ENCODE measurements around the gene MDM2.
"Not testable (repeated sequence)": the region's sequence is repeated elsewhere in the genome, so short reads cannot be mapped to it uniquely, and the experiment has no call there.

The MDM2 gene

GRCh38 chr12:68827895-68828671 is 20.1 kb downstream of the MDM2 start:
- H3K27ac ChIP-seq (ENCODE audit: low read depth, low read length), result no peak overlapping the region
- H3K27me3 ChIP-seq (ENCODE audit: control insufficient read depth, insufficient read depth, low read length), result no peaks in the 10 kb centered on the region
- no peak overlapping the region for H3K9ac ChIP-seq (ENCODE audit: low read length)
- H3K4me1 ChIP-seq (ENCODE audit: control insufficient read depth, insufficient read depth, low read length), result no peaks in the 10 kb centered on the region
- H3K36me3 ChIP-seq (ENCODE audit: control insufficient read depth, insufficient read depth, low read length), result peaks cover 15% of the 10 kb centered on the region
- H3K4me3 ChIP-seq (ENCODE audit: low read length), result no peak overlapping the region

GRCh38 chr12:68828672-68829068 is 20.7 kb downstream of the MDM2 start:
- Histone ChIP-seq H3K27me3 (ENCODE audit: control insufficient read depth, insufficient read depth, low read length) (no peaks in the 10 kb centered on the region), H3K27ac (ENCODE audit: low read depth, low read length) (no peak overlapping the region), H3K36me3 (ENCODE audit: control insufficient read depth, insufficient read depth, low read length) (peaks cover 14% of the 10 kb centered on the region), H3K9ac (ENCODE audit: low read length) (no peak overlapping the region), H3K4me1 (ENCODE audit: control insufficient read depth, insufficient read depth, low read length) (no peaks in the 10 kb centered on the region), H3K4me3 (ENCODE audit: low read length) (no peak overlapping the region)

- no peak overlapping the region for H3K27ac ChIP-seq (ENCODE audit: low read depth, low read length)
- H3K4me1 ChIP-seq (ENCODE audit: control insufficient read depth, insufficient read depth, low read length), result no peaks in the 10 kb centered on the region
- no peaks in the 10 kb centered on the region for H3K27me3 ChIP-seq (ENCODE audit: control insufficient read depth, insufficient read depth, low read length)
- no peak overlapping the region for H3K4me3 ChIP-seq (ENCODE audit: low read length)
- no peak overlapping the region for H3K9ac ChIP-seq (ENCODE audit: low read length)
- peaks cover 5% of the 10 kb centered on the region for H3K36me3 ChIP-seq (ENCODE audit: control insufficient read depth, insufficient read depth, low read length)
Observed at GRCh38 chr12:68831272-68831671, 23.3 kb downstream of the MDM2 start.

GRCh38 chr12:68831751-68832503 is 23.9 kb downstream of the MDM2 start:
- Histone ChIP-seq H3K4me3 (ENCODE audit: low read length) (no peak overlapping the region), H3K4me1 (ENCODE audit: control insufficient read depth, insufficient read depth, low read length) (no peaks in the 10 kb centered on the region)

GRCh38 chr12:68832504-68832867 is 24.5 kb downstream of the MDM2 start:
- Histone ChIP-seq H3K27ac (ENCODE audit: low read depth, low read length) (no peak overlapping the region), H3K4me1 (ENCODE audit: control insufficient read depth, insufficient read depth, low read length) (no peaks in the 10 kb centered on the region), H3K4me3 (ENCODE audit: low read length) (no peak overlapping the region), H3K36me3 (ENCODE audit: control insufficient read depth, insufficient read depth, low read length) (peaks cover 7% of the 10 kb centered on the region), H3K9ac (ENCODE audit: low read length) (no peak overlapping the region), H3K27me3 (ENCODE audit: control insufficient read depth, insufficient read depth, low read length) (no peaks in the 10 kb centered on the region)

More at GRCh38 chr12:68831751-68832503, 23.9 kb downstream of the MDM2 start:
- Histone ChIP-seq H3K27ac (ENCODE audit: low read depth, low read length) (no peak overlapping the region), H3K36me3 (ENCODE audit: control insufficient read depth, insufficient read depth, low read length) (peaks cover 7% of the 10 kb centered on the region), H3K27me3 (ENCODE audit: control insufficient read depth, insufficient read depth, low read length) (no peaks in the 10 kb centered on the region), H3K9ac (ENCODE audit: low read length) (no peak overlapping the region)

GRCh38 chr12:68833508-68833907 is 25.5 kb downstream of the MDM2 start:
- Histone ChIP-seq H3K36me3 (ENCODE audit: control insufficient read depth, insufficient read depth, low read length) (peaks cover 13% of the 10 kb centered on the region), H3K27ac (ENCODE audit: low read depth, low read length) (no peak overlapping the region), H3K9ac (ENCODE audit: low read length) (no peak overlapping the region), H3K4me1 (ENCODE audit: control insufficient read depth, insufficient read depth, low read length) (no peaks in the 10 kb centered on the region), H3K27me3 (ENCODE audit: control insufficient read depth, insufficient read depth, low read length) (no peaks in the 10 kb centered on the region), H3K4me3 (ENCODE audit: low read length) (no peak overlapping the region)

- Histone ChIP-seq H3K36me3 (ENCODE audit: control insufficient read depth, insufficient read depth, low read length) (peaks cover 18% of the 10 kb centered on the region), H3K27me3 (ENCODE audit: control insufficient read depth, insufficient read depth, low read length) (no peaks in the 10 kb centered on the region), H3K9ac (ENCODE audit: low read length) (no peak overlapping the region), H3K27ac (ENCODE audit: low read depth, low read length) (no peak overlapping the region), H3K4me1 (ENCODE audit: control insufficient read depth, insufficient read depth, low read length) (no peaks in the 10 kb centered on the region), H3K4me3 (ENCODE audit: low read length) (no peak overlapping the region)
Observed at GRCh38 chr12:68835333-68835908, 27.4 kb downstream of the MDM2 start.

- H3K4me1 ChIP-seq (ENCODE audit: control insufficient read depth, insufficient read depth, low read length), result no peaks in the 10 kb centered on the region
- H3K9ac ChIP-seq (ENCODE audit: low read length), result no peak overlapping the region
- no peak overlapping the region for H3K4me3 ChIP-seq (ENCODE audit: low read length)
- H3K36me3 ChIP-seq (ENCODE audit: control insufficient read depth, insufficient read depth, low read length), result peaks cover 15% of the 10 kb centered on the region
- H3K27ac ChIP-seq (ENCODE audit: low read depth, low read length), result no peak overlapping the region
- H3K27me3 ChIP-seq (ENCODE audit: control insufficient read depth, insufficient read depth, low read length), result no peaks in the 10 kb centered on the region
Observed at GRCh38 chr12:68837215-68837614, 29.2 kb downstream of the MDM2 start.

- H3K27ac ChIP-seq (ENCODE audit: low read depth, low read length), result no peak overlapping the region
- peaks cover 15% of the 10 kb centered on the region for H3K36me3 ChIP-seq (ENCODE audit: control insufficient read depth, insufficient read depth, low read length)
- H3K27me3 ChIP-seq (ENCODE audit: control insufficient read depth, insufficient read depth, low read length), result no peaks in the 10 kb centered on the region
- no peak overlapping the region for H3K9ac ChIP-seq (ENCODE audit: low read length)
- no peaks in the 10 kb centered on the region for H3K4me1 ChIP-seq (ENCODE audit: control insufficient read depth, insufficient read depth, low read length)
- H3K4me3 ChIP-seq (ENCODE audit: low read length), result no peak overlapping the region
Observed at GRCh38 chr12:68838046-68838886, 30.3 kb downstream of the MDM2 start.

GRCh38 chr12:68839183-68840147 is 31.5 kb downstream of the MDM2 start:
- H3K36me3 ChIP-seq (ENCODE audit: control insufficient read depth, insufficient read depth, low read length), result peaks cover 15% of the 10 kb centered on the region
- no peak overlapping the region for H3K9ac ChIP-seq (ENCODE audit: low read length)

GRCh38 chr12:68841175-68841574 is 33.2 kb downstream of the MDM2 start:
- H3K36me3 ChIP-seq (ENCODE audit: control insufficient read depth, insufficient read depth, low read length), result peaks cover 15% of the 10 kb centered on the region
- not testable (repeated sequence) for H3K4me1 ChIP-seq (ENCODE audit: control insufficient read depth, insufficient read depth, low read length); H3K27me3 ChIP-seq (ENCODE audit: control insufficient read depth, insufficient read depth, low read length); H3K27ac ChIP-seq (ENCODE audit: low read depth, low read length); H3K9ac ChIP-seq (ENCODE audit: low read length); H3K4me3 ChIP-seq (ENCODE audit: low read length)

More at GRCh38 chr12:68839183-68840147, 31.5 kb downstream of the MDM2 start:
- Histone ChIP-seq H3K27me3 (ENCODE audit: control insufficient read depth, insufficient read depth, low read length) (no peaks in the 10 kb centered on the region), H3K4me1 (ENCODE audit: control insufficient read depth, insufficient read depth, low read length) (no peaks in the 10 kb centered on the region), H3K4me3 (ENCODE audit: low read length) (no peak overlapping the region), H3K27ac (ENCODE audit: low read depth, low read length) (no peak overlapping the region)

All from rectal smooth muscle tissue (tissue), 1 donor.